Measurements from ENCODE around the gene TAF7.
A peak's percentile ranks its signal among the peaks of the same experiment; 100 is the strongest.
"Not testable (repeated sequence)": the region's sequence is repeated elsewhere in the genome, so short reads cannot be mapped to it uniquely, and the experiment has no call there.

The TAF7 gene

GRCh38 chr5:141338538-141339306 lies 18.1 kb upstream of the TAF7 start, which contains the start of gene PCDHGA2:
Gene PCDHGA2 (plus strand): TSS chr5:141338760.
- DNase-seq, result no peak

DNA sequence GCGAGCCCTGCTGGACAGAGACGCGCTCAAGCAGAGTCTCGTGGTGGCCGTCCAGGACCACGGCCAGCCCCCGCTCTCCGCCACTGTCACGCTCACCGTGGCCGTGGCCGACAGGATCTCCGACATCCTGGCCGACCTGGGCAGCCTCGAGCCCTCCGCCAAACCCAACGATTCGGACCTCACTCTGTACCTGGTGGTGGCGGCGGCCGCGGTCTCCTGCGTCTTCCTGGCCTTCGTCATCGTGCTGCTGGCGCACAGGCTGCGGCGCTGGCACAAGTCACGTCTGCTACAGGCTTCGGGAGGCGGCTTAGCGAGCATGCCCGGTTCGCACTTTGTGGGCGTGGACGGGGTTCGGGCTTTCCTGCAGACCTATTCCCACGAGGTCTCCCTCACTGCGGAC lies 12.0 kb upstream of the TAF7 start:
- DNase-seq, result not testable (repeated sequence)

DNA sequence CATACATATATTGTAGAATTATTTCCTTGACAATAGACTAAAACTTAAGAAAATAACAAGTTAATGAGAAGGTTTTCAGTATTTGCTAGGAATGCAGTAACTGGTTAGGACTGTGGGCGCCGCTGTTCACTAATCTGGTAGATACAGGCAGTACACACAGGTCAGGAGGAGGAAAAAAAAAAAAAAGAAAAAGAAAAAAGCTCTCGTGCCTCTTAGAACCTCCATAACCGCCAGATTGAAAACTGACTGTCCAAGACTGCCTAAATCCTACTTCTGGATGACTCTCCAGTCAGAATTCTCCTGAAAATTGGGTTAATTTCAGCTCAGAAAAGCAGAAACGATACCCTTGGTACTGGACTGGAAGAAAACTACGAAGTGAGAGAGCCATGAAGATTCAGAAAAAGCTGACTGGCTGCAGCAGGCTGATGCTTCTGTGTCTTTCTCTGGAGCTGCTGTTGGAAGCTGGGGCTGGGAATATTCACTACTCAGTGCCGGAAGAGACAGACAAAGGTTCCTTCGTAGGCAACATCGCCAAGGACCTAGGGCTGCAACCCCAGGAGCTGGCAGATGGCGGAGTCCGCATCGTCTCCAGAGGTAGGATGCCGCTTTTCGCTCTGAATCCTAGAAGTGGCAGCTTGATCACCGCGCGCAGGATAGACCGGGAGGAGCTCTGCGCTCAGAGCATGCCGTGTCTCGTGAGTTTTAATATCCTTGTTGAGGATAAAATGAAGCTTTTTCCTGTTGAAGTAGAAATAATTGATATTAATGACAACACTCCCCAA lies 9.9 kb upstream of the TAF7 start, which contains the start of gene PCDHGA1:
PCDHGA1 (plus strand) TSS at position 216 of the 782 bp plus-strand sequence.
- DNase-seq, result peak; percentile 63

GRCh38 chr5:141328231-141328630 lies 7.6 kb upstream of the TAF7 start:
- DNase-seq, result no peak

GRCh38 chr5:141326088-141326854 lies 5.7 kb upstream of the TAF7 start:
- no peak for DNase-seq

- no peak for DNase-seq
Observed at GRCh38 chr5:141322261-141322660, 1.7 kb upstream of the TAF7 start.

GRCh38 chr5:141319699-141320098 lies 885 bp downstream of the TAF7 start:
- DNase-seq, result no peak

DNA sequence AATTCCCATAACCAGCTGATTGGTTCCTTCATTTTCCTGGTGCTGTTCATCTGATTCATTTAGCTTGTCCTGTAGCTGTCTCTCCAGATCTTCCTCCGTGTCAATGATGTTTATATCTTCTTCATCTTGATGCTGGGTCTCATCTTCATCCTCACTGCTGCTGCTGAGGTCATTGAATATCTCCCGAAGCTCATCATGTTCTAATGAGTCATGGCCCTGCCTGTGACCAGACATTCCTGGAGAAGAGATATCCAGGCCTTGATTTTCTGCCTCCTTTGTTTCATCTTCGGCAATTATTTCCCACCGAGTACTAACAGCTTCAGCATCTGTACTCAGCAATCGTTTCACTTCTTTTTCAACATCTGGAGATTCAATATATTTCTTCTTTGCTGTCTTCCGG lies 1.4 kb downstream of the TAF7 start:
- DNase-seq, result no peak

- DNase-seq, result not testable (repeated sequence)
Observed at GRCh38 chr5:141316963-141317362, 3.6 kb downstream of the TAF7 start.

GRCh38 chr5:141313711-141314110 lies 6.9 kb downstream of the TAF7 start:
- DNase-seq, result no peak

- no peak for DNase-seq
Observed at GRCh38 chr5:141306630-141307029, 14.0 kb downstream of the TAF7 start.

DNA sequence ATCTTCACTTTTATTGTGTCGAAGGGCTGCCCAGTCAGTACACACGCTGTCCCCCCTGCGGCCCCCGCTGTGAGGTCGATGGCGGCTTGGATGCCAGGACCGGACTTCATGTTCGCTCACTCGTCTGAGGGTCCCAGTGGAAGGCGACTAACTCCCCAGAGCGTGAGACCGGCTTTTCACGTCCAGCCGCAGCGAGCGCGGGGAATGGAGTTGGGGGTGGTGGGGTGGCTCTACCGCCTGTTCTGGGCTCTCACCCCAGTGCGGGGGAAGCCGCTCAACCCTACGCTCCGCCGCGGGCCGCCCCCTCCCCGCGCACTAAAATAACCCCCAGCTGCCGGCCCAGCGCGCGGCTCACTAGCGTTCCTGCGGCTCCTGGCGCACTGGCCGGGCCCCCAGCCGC lies 16.8 kb downstream of the TAF7 start, which contains the start of gene SLC25A2:
SLC25A2 (minus strand) TSS at position 294 of the 400 bp plus-strand sequence; CDS start at position 110, 184 bp downstream.
- no peak for DNase-seq

- no peak for DNase-seq
Observed at GRCh38 chr5:141298376-141298775, 22.2 kb downstream of the TAF7 start.

DNA sequence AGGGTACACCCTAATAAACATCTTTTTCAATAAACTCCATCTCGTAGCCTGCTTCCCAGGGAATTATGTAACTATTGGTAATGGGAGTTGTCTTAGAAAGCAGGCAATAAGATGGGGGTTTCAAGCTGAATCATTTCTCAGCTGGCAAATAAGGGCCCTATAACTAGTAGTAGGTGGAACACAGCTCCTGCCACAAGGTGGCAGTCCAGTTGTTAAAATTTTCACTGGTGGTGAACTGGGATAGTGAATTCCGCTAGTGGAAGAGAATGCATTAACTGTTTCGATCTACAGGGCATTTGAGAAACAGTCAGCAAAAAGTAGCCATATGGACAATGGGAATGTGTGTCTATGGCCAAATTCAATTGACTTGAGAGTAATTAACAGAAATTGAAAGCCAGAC lies 47.7 kb downstream of the TAF7 start:
- DNase-seq, result no peak

- no peak for DNase-seq
Observed at GRCh38 chr5:141269195-141269594, 51.4 kb downstream of the TAF7 start.

Measured in NCI-H1105 treated with DMSO at 0.1 percent for 48 hours (cell line).